A549 (cell line): ENCODE measurements around the gene RHOT2. TPM values are rescaled to one million over a fixed set of nuclear protein-coding genes. Genes with fewer than 3 reads are reported as not detected.

Experiments
- ATAC-seq, 2 experiments: fragments of 200-7000 bp in 1 of 2; fragments of >200 bp in 1 of 2; cut with Nextera tagmentation in 1 of 2; cut with Tn5 transposase in 1 of 2; 3 replicates each; pipeline versions ENCODE4 v1.8.0 to v1.9.1; 2018 to 2020; ENCODE audit warnings: mild to moderate bottlenecking in 1 of 2, moderate library complexity in 1 of 2
- CTCF ChIA-PET: fragments of 300-600 bp; sonication (Branson Sonifier 250); formaldehyde crosslinking; extraction: SDS; loops from one replicate; lab custom pipeline; 2021; ENCODE audit warnings: antibody characterized with exemption, inconsistent platforms; lab: Yijun Ruan, JAX
- POLR2A ChIA-PET: fragments of 350-600 bp; formaldehyde crosslinking; extraction: SDS; loops from one replicate; lab custom pipeline; 2021; ENCODE audit warnings: antibody characterized with exemption, inconsistent platforms; lab: Yijun Ruan, JAX
- DNase-seq, 2 experiments: peaks; one replicate each; pipeline versions ENCODE4 v3.0.0 to v3.0.0-alpha.2; 2011 to 2016; ENCODE audit warnings: low read depth in 1 of 2, low spot score in 1 of 2
- FAIRE-seq: peaks from 2 replicates; lab custom pipeline; 2011; peaks lifted over from hg19 to GRCh38; lab: Jason Lieb, UNC
- H3K27ac ChIP-seq, 2 experiments: fragments of >200 bp; sonication (Bioruptor Twin); formaldehyde crosslinking; 3 replicates each; pipeline ENCODE4 v1.5.1; 2016 to 2017
- H3K4me1 ChIP-seq: fragments of >200 bp; sonication (Bioruptor Twin); formaldehyde crosslinking; 3 replicates; pipeline ENCODE4 v1.6.1; 2016
- H3K4me2 ChIP-seq: fragments of >200 bp; sonication (Bioruptor Twin); formaldehyde crosslinking; 3 replicates; pipeline ENCODE4 v1.6.1; 2016
- H3K4me3 ChIP-seq: fragments of >200 bp; sonication (Bioruptor Twin); formaldehyde crosslinking; 3 replicates; pipeline ENCODE4 v1.5.1; 2016
- H3K9me3 ChIP-seq: fragments of >200 bp; sonication (Bioruptor Twin); formaldehyde crosslinking; 3 replicates; pipeline ENCODE4 v1.6.1; 2016
- BHLHE40 ChIP-seq: IDR thresholded peaks from 2 replicates; pipeline ENCODE4 v1.6.1; 2012; ENCODE audit warnings: low read depth, low read length, inconsistent platforms
- CBX2 ChIP-seq: fragments of 200-600 bp; sonication (generic); IDR thresholded peaks from 2 replicates; pipeline ENCODE4 v1.6.1; 2016; ENCODE audit warnings: low read depth, mild to moderate bottlenecking, borderline replicate concordance
- E2F6 ChIP-seq: IDR thresholded peaks from 2 replicates; pipeline ENCODE4 v1.6.1; 2012; ENCODE audit warnings: low read depth, borderline replicate concordance
- EHF ChIP-seq: fragments of 250-450 bp; sonication (Bioruptor Pico); IDR thresholded peaks from 2 replicates; pipeline ENCODE4 v1.5.0; 2020; ENCODE audit warnings: mild to moderate bottlenecking
- FOSB ChIP-seq: fragments of 250-450 bp; sonication (Bioruptor Pico); IDR thresholded peaks from 2 replicates; pipeline ENCODE4 v1.5.0; 2020; ENCODE audit warnings: mild to moderate bottlenecking, moderate library complexity
- HEYL ChIP-seq: fragments of 250-450 bp; sonication (Bioruptor Pico); IDR thresholded peaks from 2 replicates; pipeline ENCODE4 v1.8.0; 2021; ENCODE audit warnings: mild to moderate bottlenecking, moderate library complexity
- HMGXB4 ChIP-seq: fragments of 250-450 bp; sonication (Bioruptor Pico); IDR thresholded peaks from 2 replicates; pipeline ENCODE4 v1.5.0; 2021; ENCODE audit warnings: mild to moderate bottlenecking, moderate library complexity, borderline replicate concordance
- HOXB5 ChIP-seq: fragments of 250-450 bp; sonication (Bioruptor Pico); IDR thresholded peaks from 2 replicates; pipeline ENCODE4 v1.5.0; 2020; ENCODE audit warnings: mild to moderate bottlenecking, moderate library complexity
- JUN ChIP-seq, 2 experiments: fragments of >200 bp; sonication (Bioruptor Twin); formaldehyde crosslinking; IDR thresholded peaks; 2 replicates in 1 of 2; 3 replicates in 1 of 2; pipeline ENCODE4 v1.6.1; 2016 to 2017
- KDM5A ChIP-seq: fragments of 200-600 bp; sonication (generic); IDR thresholded peaks from 2 replicates; pipeline ENCODE4 v1.6.1; 2016; ENCODE audit warnings: antibody characterized with exemption, mild to moderate bottlenecking
- MYC ChIP-seq: IDR thresholded peaks from 2 replicates; pipeline ENCODE4 v1.6.1; 2012; ENCODE audit warnings: mild to moderate bottlenecking, inconsistent platforms, low read length, improper control_type of control experiment, borderline replicate concordance
- NR3C1 ChIP-seq: fragments of >200 bp; sonication (Bioruptor Twin); formaldehyde crosslinking; IDR thresholded peaks from 3 replicates; pipeline ENCODE4 v1.6.1; 2017
- PHF8 ChIP-seq: fragments of 200-600 bp; sonication (generic); IDR thresholded peaks from 2 replicates; pipeline ENCODE4 v1.6.1; 2016; ENCODE audit warnings: low read depth, mild to moderate bottlenecking, antibody characterized with exemption, moderate library complexity, borderline replicate concordance
- POLR2A ChIP-seq: IDR thresholded peaks from 2 replicates; pipeline ENCODE4 v1.6.1; 2012; ENCODE audit warnings: mild to moderate bottlenecking, low read length
- RNF2 ChIP-seq: fragments of 200-600 bp; sonication (generic); IDR thresholded peaks from 2 replicates; pipeline ENCODE4 v1.6.1; 2016; ENCODE audit warnings: low read depth, mild to moderate bottlenecking, antibody characterized with exemption, moderate library complexity, borderline replicate concordance
- SMC3 ChIP-seq: fragments of >200 bp; sonication (Bioruptor Twin); formaldehyde crosslinking; IDR thresholded peaks from 3 replicates; pipeline ENCODE4 v1.6.1; 2018; ENCODE audit warnings: inconsistent platforms
- TFCP2L1 ChIP-seq: fragments of 250-450 bp; sonication (Bioruptor Pico); IDR thresholded peaks from 2 replicates; pipeline ENCODE4 v1.5.0; 2021; ENCODE audit warnings: mild to moderate bottlenecking
- TP53 ChIP-seq: fragments of 250-450 bp; sonication (Bioruptor Pico); IDR thresholded peaks from 2 replicates; pipeline ENCODE4 v1.5.0; 2021; ENCODE audit warnings: mild to moderate bottlenecking, moderate library complexity
- ZSCAN20 ChIP-seq: fragments of 250-450 bp; sonication (Bioruptor Pico); IDR thresholded peaks from 2 replicates; pipeline ENCODE4 v1.8.0; 2022; ENCODE audit warnings: mild to moderate bottlenecking, moderate library complexity
- WGBS: methylation state at CpG from one replicate; pipeline ENCODE4 v1.1.6; 2017; ENCODE audit errors: missing lambda C conversion rate; 5-methylcytosine and 5-hydroxymethylcytosine counted together
- polyA plus RNA-seq, 4 experiments: library from polyadenylated mRNA; depleted of rRNA in 3 of 4; stranded (reverse); fragments of >200 nt; fragmentation: RNase III in 1 of 4; extraction: RNeasy Plus Mini Kit Qiagen cat#74134 plus additional on column Dnase treatment in 1 of 4; gene quantifications; 2 replicates in 3 of 4; 3 replicates in 1 of 4; pipeline ENCODE4 v1.2.3, GENCODE V29; 2011 to 2017

RHOT2 gene
- polyA plus RNA-seq, 2 of the 4 experiments (the other 2 are of a cell fraction) = 38.0 to 83.1 TPM

- ChIA-PET POLR2A (no interaction called here), CTCF (interaction anchor here (1.2 to 2.6 kb wide), 4 partner anchors 10 to 24 kb away, joined by 3 to 21 read pairs (median 9); partner anchors contain the start of gene RHOT2)
- FAIRE-seq (no peak), DNase-seq (no peak), ATAC-seq (no peak)
- WGBS = 92% methylated on average over 9 of the region's 21 CpGs
- TF ChIP-seq BHLHE40 = no peak
- no peak for TF ChIP-seq PHF8
- TF ChIP-seq CBX2 = no peak
- no peak for TF ChIP-seq EHF (CRISPR knock-in tag)
- TF ChIP-seq HEYL (CRISPR knock-in tag) = no peak
- TF ChIP-seq TP53 (CRISPR knock-in tag) = no peak
- no peak overlapping the region for H3K27ac ChIP-seq
- H3K4me1 ChIP-seq = peaks cover 30% of the 10 kb centered on the region
- H3K4me3 ChIP-seq = no peak overlapping the region
- H3K9me3 ChIP-seq = no peaks in the 10 kb centered on the region
- no peak overlapping the region for H3K4me2 ChIP-seq
Observed at GRCh38 chr16:676565-676902, 8.6 kb downstream of the RHOT2 start.

- TF ChIP-seq TFCP2L1 = no peak
- no peak for TF ChIP-seq SMC3
- TF ChIP-seq NR3C1 = no peak
- ChIA-PET POLR2A (no interaction called here), CTCF (interaction anchor here (1.7 to 2.6 kb wide), 3 partner anchors 10 to 16 kb away, joined by 8 to 21 read pairs (median 10); partner anchors contain the start of gene RHOT2)
- Histone ChIP-seq H3K4me2 (no peak overlapping the region), H3K9me3 (no peaks in the 10 kb centered on the region), H3K4me1 (peaks cover 34% of the 10 kb centered on the region), H3K27ac (no peak overlapping the region), H3K4me3 (no peak overlapping the region)
- ATAC-seq (no peak), DNase-seq (no peak), FAIRE-seq (no peak)
- WGBS = 92% methylated on average over 22 of the region's 23 CpGs
Observed at GRCh38 chr16:676913-677312, 9.0 kb downstream of the RHOT2 start.

GRCh38 chr16:677316-678190, 9.6 kb downstream of the RHOT2 start:
- POLR2A ChIA-PET = no interaction called here
- no peak for DNase-seq

More at GRCh38 chr16:677316-678190, 9.6 kb downstream of the RHOT2 start:
- 90% methylated on average over 25 of the region's 57 CpGs for WGBS
- TF ChIP-seq JUN (IDR thresholded peaks at IDR 0.05) (no peak), ZSCAN20 (no peak), CBX2 (no peak), HEYL (CRISPR knock-in tag) (no peak), MYC (no peak), FOSB (CRISPR knock-in tag) (no peak), RNF2 (no peak), E2F6 (no peak), KDM5A (no peak), HMGXB4 (CRISPR knock-in tag) (no peak), HOXB5 (CRISPR knock-in tag) (no peak), POLR2A (no peak)
- TF ChIP-seq, all 56 proteins: peak for 0
- CTCF ChIA-PET = interaction anchor here (1.1 to 2.6 kb wide), 5 partner anchors 9 to 35 kb away, joined by 3 to 21 read pairs (median 14); partner anchors contain the start of gene RHOT2
- H3K4me1 ChIP-seq = peaks cover 40% of the 10 kb centered on the region
- H3K4me3 ChIP-seq = no peak overlapping the region
- H3K9me3 ChIP-seq = no peaks in the 10 kb centered on the region
- no peak for FAIRE-seq
- H3K27ac ChIP-seq = no peak overlapping the region
- no peak overlapping the region for H3K4me2 ChIP-seq
- ATAC-seq = no peak
